ENCODE results near the gene SH2D3C. TPM values are rescaled to one million over a fixed set of nuclear protein-coding genes. Genes with fewer than 3 reads are reported as not detected.

SH2D3C gene
- total and polyA plus RNA-seq, 2 of the 4 experiments (the other 2 are of a cell fraction): under 0.01 to 0.24 TPM

GRCh38 chr9:127690735-127691134 lies 87.7 kb downstream of the SH2D3C start:
- WGBS, 2 experiments (ENCODE audit: extremely low coverage in 2 of 2, insufficient read length in 1 of 2): no CpG with 5 or more reads among the region's 10 CpGs
- in situ Hi-C loops (cut with MboI; ENCODE audit: low sequenced_read_pairs): no loop called here
- no peak overlapping the region for H2AFZ ChIP-seq (replicated peaks; ENCODE audit: low read length, poor library complexity)
- H3K9me3 ChIP-seq (ENCODE audit: control insufficient read depth, insufficient read depth, low read length): no peaks in the 10 kb centered on the region
- H2BK5ac ChIP-seq (ENCODE audit: low read depth, low read length, poor library complexity, severe bottlenecking): no peak overlapping the region
- H3K4me1 ChIP-seq (ENCODE audit: control insufficient read depth, insufficient read depth, low read length): no peaks in the 10 kb centered on the region
- no peak overlapping the region for H2BK15ac ChIP-seq (ENCODE audit: low read depth, low read length)
- no peaks in the 10 kb centered on the region for H4K20me1 ChIP-seq (ENCODE audit: insufficient read depth, low read length)
- ChIA-PET CTCF (no interaction called here), POLR2A (ENCODE audit: unreplicated experiment) (no interaction called here)
- no peak overlapping the region for H3K4me2 ChIP-seq (ENCODE audit: low read depth, low read length)
- H4K5ac ChIP-seq (ENCODE audit: low read depth, low read length): no peak overlapping the region
- H3K4ac ChIP-seq (ENCODE audit: low read depth, low read length): no peak overlapping the region
- no peak overlapping the region for H3K9ac ChIP-seq (ENCODE audit: low read depth, low read length)
- no peak overlapping the region for H3K4me3 ChIP-seq (ENCODE audit: insufficient read depth, low read depth, low read length)
- no peak overlapping the region for H2BK20ac ChIP-seq (ENCODE audit: low read depth, low read length)
- H3K14ac ChIP-seq (replicated peaks; ENCODE audit: low read depth, low read length): no peak overlapping the region
- no peak for TF ChIP-seq BHLHE40 (IDR thresholded peaks at IDR 0.05; ENCODE audit: low read depth, low read length)
- no peak for TF ChIP-seq RFX5 (IDR thresholded peaks at IDR 0.05; ENCODE audit: low read depth, low read length)
- TF ChIP-seq MAZ (IDR thresholded peaks at IDR 0.05; ENCODE audit: borderline replicate concordance, low read depth, low read length): no peak
- TF ChIP-seq FOS (IDR thresholded peaks at IDR 0.05; ENCODE audit: low read depth, low read length): no peak
- TF ChIP-seq MAFK (IDR thresholded peaks at IDR 0.05; ENCODE audit: low read depth, low read length): no peak
- no peak for TF ChIP-seq RAD21 (IDR thresholded peaks at IDR 0.05; ENCODE audit: low read length)
- no peak for TF ChIP-seq USF2 (IDR thresholded peaks at IDR 0.05; ENCODE audit: low read depth, low read length)
- TF ChIP-seq MXI1 (IDR thresholded peaks at IDR 0.05; ENCODE audit: borderline replicate concordance, low read depth, low read length): no peak
- TF ChIP-seq, protein P1, sequence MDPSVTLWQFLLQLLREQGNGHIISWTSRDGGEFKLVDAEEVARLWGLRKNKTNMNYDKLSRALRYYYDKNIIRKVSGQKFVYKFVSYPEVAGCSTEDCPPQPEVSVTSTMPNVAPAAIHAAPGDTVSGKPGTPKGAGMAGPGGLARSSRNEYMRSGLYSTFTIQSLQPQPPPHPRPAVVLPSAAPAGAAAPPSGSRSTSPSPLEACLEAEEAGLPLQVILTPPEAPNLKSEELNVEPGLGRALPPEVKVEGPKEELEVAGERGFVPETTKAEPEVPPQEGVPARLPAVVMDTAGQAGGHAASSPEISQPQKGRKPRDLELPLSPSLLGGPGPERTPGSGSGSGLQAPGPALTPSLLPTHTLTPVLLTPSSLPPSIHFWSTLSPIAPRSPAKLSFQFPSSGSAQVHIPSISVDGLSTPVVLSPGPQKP (IDR thresholded peaks at IDR 0.05; ENCODE audit: borderline replicate concordance, low read depth, low read length): no peak
- TF ChIP-seq, protein P2, sequence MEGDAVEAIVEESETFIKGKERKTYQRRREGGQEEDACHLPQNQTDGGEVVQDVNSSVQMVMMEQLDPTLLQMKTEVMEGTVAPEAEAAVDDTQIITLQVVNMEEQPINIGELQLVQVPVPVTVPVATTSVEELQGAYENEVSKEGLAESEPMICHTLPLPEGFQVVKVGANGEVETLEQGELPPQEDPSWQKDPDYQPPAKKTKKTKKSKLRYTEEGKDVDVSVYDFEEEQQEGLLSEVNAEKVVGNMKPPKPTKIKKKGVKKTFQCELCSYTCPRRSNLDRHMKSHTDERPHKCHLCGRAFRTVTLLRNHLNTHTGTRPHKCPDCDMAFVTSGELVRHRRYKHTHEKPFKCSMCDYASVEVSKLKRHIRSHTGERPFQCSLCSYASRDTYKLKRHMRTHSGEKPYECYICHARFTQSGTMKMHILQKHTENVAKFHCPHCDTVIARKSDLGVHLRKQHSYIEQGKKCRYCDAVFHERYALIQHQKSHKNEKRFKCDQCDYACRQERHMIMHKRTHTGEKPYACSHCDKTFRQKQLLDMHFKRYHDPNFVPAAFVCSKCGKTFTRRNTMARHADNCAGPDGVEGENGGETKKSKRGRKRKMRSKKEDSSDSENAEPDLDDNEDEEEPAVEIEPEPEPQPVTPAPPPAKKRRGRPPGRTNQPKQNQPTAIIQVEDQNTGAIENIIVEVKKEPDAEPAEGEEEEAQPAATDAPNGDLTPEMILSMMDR (conservative IDR thresholded peaks at IDR 0.05; ENCODE audit: low read depth, low read length): no peak
- TF ChIP-seq CHD1 (IDR thresholded peaks at IDR 0.05; ENCODE audit: low read depth, low read length): no peak
- TF ChIP-seq SMC3 (IDR thresholded peaks at IDR 0.05; ENCODE audit: low read depth, low read length): no peak
- no peak for TF ChIP-seq POLR2A (IDR thresholded peaks at IDR 0.05; ENCODE audit: low read depth, low read length)
- no peak for TF ChIP-seq RCOR1 (IDR thresholded peaks at IDR 0.05; ENCODE audit: insufficient replicate concordance, low read length)
- TF ChIP-seq CEBPB (IDR thresholded peaks at IDR 0.05; ENCODE audit: low read depth, low read length): no peak
- no peak for TF ChIP-seq NFE2L2 (IDR thresholded peaks at IDR 0.05; ENCODE audit: low read depth, low read length)
- intact Hi-C loops (cut with micrococcal nuclease): no loop called here
- DNase-seq (no peak), ATAC-seq (ENCODE audit: low read depth) (no peak)
- peaks cover 36% of the 10 kb centered on the region for H3K36me3 ChIP-seq (ENCODE audit: control insufficient read depth, insufficient read depth, low read length)
- no peak overlapping the region for H2AK9ac ChIP-seq (replicated peaks; ENCODE audit: low read depth, low read length, poor library complexity)
- no peaks in the 10 kb centered on the region for H3K79me1 ChIP-seq (ENCODE audit: low read depth in 1 of 2, low read length in 2 of 2)
- no peak overlapping the region for H3K27ac ChIP-seq (ENCODE audit: insufficient read depth, low read length)
- H3K23ac ChIP-seq (ENCODE audit: low read depth, low read length): no peak overlapping the region
- dilution Hi-C loops (cut with HindIII; ENCODE audit: low sequenced_read_pairs, unreplicated experiment): no loop called here
- H3K18ac ChIP-seq (ENCODE audit: low read depth, low read length): no peak overlapping the region
- H2AK5ac ChIP-seq (ENCODE audit: low read depth, low read length): no peak overlapping the region
- H4K91ac ChIP-seq (ENCODE audit: insufficient read depth, low read depth, low read length): no peak overlapping the region
- H3K27me3 ChIP-seq (ENCODE audit: control insufficient read depth, insufficient read depth, low read length): no peaks in the 10 kb centered on the region
- peaks cover 9% of the 10 kb centered on the region; the same call in 1 of the 2 replicates for H3K9me1 ChIP-seq (ENCODE audit: insufficient read depth, low read length)
- BruUV-seq (replicated peaks): no TSS peak
- no peak overlapping the region for H2BK120ac ChIP-seq (ENCODE audit: low read depth, low read length)
- no peak overlapping the region for H4K8ac ChIP-seq (ENCODE audit: low read depth in 2 of 2, low read length in 2 of 2)
- H3K56ac ChIP-seq (ENCODE audit: extremely low read depth, insufficient read depth, low read length): no peak overlapping the region

Data from IMR-90 (cell line).